Frontal cortex (tissue), 4 donors: ENCODE measurements around the gene LHFPL3. TPM values are rescaled to one million over a fixed set of nuclear protein-coding genes. Genes with fewer than 3 reads are reported as not detected.
"Not testable (repeated sequence)": the region's sequence is repeated elsewhere in the genome, so short reads cannot be mapped to it uniquely, and the experiment has no call there.

Source experiments
- DNase-seq, 2 donors: peaks; one replicate each; pipeline ENCODE4 v3.0.0; 2012; ENCODE audit warnings: low spot score in 2 of 2
- FAIRE-seq: peaks from 2 replicates; lab custom pipeline; 2012; peaks lifted over from hg19 to GRCh38; lab: Jason Lieb, UNC
- total RNA-seq: library from RNA; depleted of rRNA; stranded (reverse); fragments of >200 nt; gene quantifications from one replicate; pipeline ENCODE4 v1.2.3, GENCODE V29; 2014
- donor health status: control.
- donor health status: control.
- donor health status: control.

The LHFPL3 gene
- total RNA-seq, 1 donor from 2014 or later, result 24.1 TPM

DNA sequence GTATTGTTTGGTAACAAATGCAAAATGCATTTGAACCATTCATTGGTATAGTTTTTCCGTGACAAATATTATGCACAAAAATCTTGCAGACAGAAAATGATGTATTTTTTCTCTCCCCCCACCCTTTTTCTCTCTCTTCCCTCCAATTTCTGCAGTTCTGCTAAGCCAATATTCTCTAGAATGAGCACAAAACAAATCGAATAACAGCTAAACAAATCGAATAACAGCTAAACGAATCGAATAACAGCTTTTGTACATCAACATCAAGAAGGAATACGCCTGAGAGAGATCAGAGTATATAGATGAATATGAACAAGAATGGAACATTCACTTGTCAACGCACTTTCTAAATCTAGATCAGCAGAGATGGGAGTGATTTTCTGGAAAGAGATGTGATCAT lies 577.6 kb downstream of the LHFPL3 start:
- no peak for DNase-seq

DNA sequence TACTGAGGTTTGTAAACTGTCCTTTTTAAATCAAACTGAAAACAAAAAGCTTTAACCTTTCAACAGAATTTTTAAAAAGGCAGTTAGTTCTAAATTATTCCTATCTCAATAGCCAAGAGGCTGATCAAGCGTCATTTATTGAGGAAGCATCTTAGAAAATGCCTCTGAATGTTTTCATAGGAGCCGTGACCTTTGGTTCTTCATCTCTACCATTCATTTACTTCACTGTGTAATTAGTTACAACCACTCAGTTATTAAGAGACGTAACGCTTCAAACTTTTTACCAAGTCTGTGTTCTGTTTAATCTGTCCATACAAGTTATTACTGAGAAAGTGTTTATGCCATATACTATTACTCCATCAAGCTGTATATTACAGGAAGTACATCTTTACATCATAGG lies 578.2 kb downstream of the LHFPL3 start:
- FAIRE-seq (no peak), DNase-seq (no peak)

More for the DNA sequence above, 577.6 kb downstream of the LHFPL3 start:
- FAIRE-seq, result no peak

DNA sequence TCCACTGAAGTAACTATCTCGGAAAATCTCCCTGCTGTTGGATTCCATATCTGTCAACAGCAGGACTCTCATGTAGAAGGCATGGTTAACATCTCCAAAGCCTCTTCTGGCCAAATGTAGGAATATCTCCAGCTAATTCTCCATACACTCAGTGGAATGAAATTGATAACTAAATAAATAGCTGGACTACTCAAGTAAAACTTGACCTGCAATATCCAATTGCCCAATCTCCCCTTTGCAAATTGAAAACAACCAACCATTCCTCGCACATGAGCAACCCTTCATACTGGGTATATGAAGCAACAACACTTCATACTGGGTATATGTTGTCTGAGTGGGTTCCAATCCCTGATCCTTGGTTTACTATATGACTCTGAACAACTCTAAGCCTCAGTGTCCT lies 580.2 kb downstream of the LHFPL3 start:
- no peak for DNase-seq
- FAIRE-seq, result no peak

DNA sequence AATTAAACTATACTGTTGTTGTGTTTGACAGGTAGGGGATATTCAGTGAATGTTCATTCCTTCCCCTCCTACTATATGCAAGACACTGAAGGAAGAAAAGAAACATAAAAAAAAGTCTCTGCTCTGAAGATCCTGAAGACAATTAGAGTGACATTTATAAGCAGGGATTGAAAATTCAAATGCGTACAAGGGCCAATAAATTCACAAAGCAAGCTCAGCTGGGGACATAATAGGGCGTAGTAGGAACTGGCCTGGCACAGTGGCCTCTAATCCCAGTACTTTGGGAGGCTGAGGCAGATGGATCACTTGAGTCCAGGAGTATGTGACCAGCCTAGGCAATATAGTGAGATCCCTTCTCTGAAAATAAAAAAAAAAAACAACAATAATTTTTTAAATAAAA lies 580.7 kb downstream of the LHFPL3 start:
- no peak for DNase-seq
- no peak for FAIRE-seq

DNA sequence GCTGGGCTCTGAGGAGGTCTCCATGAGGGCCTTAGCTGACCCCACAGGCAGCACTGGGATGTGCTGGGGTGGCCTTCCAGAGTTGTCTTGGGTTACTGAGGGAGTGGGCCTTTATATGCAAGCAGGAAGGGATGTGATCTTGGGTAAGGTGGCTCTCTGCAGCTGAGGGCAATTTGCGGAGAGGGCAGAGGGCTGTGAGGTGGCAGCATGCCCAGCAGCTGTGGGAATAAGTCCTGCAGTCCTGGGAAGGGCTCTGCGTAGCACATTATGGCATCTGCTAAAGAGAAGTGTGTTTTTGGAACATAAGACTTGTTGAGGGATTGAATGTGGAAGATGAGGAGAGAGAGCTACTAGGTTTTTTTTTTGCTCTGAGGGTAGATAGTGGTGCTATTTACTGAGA lies 586.0 kb downstream of the LHFPL3 start:
- FAIRE-seq (no peak), DNase-seq (no peak)

DNA sequence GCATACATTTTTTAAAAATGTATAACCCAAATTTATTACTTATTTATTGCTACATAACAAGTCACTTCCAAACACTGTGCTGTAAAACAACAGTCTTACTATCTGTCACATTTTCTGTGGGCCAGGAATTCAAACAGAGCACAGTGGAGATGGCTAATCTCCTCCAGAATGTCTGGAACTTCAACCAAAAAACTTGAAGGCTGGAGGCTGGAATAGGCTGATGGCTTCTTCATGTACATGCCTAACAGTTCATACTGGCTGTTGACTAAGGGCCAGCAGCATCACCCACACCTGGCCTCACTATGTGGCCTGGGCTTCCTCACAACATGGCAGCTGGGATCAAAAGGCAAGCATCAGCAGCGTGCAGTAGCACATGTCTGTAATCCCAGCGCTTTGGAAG lies 593.2 kb downstream of the LHFPL3 start:
- no peak for DNase-seq
- FAIRE-seq, result no peak

DNA sequence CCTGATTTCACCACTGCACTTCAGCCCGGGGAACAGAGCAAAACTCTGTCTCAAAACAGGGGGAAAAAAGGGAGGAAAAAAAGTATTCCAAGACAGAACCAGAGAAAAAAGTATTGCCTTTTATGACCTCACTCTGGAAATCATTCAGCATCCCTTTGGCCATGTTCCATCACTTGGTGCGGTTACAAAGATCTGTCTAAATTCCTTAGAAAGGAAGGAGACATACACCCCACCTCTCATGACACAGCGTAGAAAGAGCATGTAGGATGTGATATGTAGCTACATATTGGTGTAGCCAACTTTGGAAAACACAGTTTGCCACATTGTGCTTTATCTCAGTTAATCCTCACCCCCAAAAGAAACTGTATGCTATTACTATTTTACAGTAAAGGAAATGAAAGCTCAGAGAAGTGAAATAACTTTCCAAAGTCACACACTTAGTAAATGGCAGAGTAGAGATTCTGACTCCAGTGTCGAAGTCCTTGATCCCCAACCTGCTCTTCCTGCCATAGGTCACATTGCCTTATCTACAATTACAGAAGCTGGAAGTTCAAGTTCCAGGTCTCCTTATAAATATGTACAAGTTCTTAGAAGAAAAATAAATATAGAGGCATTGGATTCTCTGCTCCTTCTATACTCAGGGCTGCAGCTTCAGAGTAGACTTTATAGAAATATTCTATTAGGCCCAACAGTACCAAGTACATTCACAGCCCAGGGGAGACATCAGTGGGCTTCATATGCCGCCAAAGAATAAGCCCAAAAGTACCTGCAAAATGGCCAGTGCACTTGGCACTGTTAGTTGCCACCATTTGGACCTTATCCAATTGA lies 594.0 kb downstream of the LHFPL3 start:
- DNase-seq, result no peak
- no peak for FAIRE-seq

DNA sequence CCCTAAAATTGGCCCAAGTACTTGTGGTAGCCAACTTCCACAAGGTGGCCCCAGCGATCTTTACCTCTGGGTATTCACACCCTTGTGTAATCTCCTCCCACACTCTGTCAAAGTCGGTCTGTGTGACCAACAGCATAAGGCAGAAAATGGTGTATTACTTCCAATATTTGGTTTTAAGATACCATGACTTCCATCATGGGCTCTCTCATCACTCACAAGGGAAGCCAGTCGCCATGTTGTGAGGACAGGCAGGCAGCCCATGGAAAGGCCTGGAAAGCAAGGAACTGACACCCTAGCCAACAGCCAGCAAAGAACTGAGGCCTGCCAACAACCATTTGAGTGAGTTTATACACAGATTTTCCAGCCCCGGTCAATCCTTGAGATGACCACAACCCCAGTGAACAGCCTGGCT lies 594.6 kb downstream of the LHFPL3 start:
- peak in 1 of 2 donors; percentile 33 for DNase-seq
- FAIRE-seq, result no peak

DNA sequence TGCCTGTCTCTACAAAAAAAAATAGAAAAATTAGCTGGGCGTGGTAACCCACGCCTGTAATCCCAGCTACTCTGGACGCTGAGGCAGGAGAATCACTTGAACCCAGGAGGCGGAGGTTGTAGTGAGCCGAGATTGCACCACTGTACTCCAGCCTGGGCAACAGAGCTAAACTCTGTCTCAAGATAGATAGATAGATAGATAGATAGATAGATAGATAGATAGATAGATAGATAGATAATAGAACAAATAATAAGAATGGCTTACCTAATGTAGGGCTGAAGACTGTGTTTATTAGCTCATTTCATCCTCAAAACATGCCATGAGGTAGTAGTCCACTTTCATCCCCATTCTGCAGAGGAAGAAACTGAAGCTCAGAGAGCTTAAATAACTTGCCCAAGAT lies 597.8 kb downstream of the LHFPL3 start:
- not testable (repeated sequence) for DNase-seq, FAIRE-seq

DNA sequence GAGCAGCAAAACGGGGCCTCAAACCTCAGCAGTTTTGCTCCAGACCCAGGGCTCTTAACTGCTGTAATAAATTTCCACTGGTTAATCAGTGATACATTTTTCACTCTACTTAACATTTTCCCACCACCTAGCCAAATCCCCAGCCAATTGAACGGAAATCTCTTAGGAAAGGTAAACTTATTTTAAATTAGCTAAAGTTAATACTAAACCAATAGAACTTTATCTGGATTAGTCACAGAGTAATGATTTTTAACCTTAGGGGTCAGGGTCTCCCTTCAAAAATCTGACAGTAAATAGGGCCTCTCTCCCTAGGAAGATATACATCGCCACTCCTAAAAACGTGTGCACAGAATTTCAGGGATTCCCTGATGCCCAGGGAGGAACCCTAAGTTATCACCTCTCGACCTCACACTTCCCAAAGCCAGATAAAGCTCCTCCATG lies 598.2 kb downstream of the LHFPL3 start:
- DNase-seq (no peak), FAIRE-seq (no peak)

DNA sequence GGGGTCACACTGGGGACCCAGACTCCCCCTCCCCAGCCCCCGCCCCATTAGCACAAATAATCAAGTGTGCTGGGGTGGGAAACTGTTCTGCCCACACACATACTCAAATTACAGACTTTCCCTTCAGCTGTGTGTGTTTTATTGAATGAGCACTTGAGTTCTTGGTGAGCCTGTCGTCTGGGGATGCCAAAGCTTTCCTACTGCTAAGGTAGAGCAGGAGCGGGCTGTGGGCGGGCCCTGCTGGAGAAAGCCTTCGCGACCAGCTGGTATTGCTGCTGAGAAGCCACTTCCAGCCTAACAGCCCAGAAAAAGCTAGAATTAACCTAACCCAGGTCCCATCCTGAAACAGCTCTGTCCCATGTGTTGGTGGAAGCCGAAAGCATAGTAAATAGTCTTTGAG lies 598.7 kb downstream of the LHFPL3 start:
- FAIRE-seq, result no peak
- DNase-seq, result no peak

DNA sequence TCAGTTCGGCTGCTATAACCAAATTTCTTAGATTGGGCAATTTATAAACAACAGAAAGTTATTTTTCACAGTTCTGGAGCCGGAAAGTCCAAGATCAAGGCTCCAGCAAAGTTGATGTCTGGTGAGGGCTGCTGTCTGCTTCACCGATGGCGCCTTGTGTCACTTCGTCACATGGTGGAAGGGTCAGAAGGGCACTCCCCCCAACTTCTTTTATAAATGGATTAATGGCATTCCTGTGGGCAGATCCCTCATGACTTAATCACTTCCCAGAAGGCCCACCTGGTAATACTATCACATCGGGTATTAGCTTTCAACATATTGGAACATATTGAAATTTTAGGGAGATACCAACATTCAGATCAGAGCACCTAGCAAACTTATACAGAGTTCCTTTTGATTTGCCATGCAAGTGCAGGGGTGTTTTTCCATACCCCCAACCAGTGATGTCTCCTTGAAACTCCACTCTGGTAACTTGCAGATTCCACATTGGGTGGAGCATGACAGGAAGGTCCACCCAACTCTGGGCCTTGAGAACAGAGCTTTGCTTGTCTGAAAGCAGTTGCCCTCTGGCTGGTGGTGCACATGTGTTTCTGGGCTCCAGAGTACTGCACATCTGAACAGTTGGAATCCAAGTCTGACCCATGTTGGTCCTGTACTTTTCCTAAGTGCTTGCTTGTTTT lies 600.5 kb downstream of the LHFPL3 start:
- DNase-seq (no peak), FAIRE-seq (no peak)

DNA sequence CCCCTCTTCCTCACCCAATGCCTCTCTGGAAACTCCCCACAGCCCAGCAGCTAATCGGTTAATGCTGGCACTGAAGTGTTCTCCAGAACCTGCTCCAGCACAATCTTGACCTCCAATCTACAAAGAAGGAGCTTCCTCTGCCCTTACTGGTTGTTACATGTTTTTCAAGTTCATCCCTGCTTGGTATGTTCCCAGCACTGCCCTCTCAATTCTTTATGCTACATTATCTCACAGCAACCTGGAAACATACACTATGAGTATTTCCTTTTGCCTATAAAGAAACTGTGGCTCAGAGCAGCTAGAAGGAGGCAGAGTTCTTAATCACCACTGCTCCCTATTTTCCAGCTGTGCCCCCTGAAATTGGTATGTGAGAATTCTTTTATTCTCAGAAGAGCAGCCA lies 601.5 kb downstream of the LHFPL3 start:
- no peak for FAIRE-seq
- no peak for DNase-seq

DNA sequence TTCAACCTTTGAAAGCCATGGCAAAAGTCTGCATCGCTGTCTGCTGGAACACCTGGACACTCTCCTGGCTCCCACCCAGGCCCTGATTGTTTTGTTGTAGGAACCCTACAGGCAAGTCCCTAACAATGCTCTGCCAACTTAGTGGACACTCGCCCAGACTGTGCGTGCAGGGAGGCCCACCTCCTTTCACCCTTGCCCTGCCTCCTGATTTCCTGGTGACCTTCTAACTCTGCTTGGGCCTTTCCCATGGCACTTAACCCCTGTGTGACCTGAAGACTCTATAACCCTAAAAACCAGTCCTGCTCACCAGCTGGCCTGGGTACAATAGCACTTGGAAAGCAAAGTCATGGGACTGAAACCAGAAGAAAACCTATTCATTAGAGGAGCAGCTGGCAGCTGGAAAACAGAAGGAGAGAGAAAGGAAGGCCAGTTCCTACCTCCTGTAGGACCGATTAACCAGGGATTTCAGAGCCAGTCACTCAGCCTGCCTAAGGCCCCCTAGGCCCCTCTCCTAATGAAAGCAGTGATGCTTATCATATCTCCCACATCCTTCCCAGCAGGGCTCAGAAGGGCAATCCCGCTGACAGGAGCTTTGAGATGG lies 602.9 kb downstream of the LHFPL3 start:
- FAIRE-seq (no peak), DNase-seq (no peak)

DNA sequence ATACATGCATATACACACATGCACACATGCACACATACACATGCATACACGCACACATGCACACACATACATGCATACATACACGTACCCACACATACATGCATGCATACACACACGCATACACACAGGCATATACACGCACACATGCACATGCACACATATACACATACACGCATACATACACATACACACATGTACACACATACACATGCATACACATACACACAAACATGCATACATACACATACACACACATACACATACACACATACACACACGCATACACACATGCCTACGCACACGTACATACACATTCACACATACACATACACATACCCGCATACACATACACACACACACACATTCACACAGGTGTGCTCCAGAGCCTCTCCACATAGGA lies 604.6 kb downstream of the LHFPL3 start:
- no peak for FAIRE-seq
- DNase-seq, result no peak

DNA sequence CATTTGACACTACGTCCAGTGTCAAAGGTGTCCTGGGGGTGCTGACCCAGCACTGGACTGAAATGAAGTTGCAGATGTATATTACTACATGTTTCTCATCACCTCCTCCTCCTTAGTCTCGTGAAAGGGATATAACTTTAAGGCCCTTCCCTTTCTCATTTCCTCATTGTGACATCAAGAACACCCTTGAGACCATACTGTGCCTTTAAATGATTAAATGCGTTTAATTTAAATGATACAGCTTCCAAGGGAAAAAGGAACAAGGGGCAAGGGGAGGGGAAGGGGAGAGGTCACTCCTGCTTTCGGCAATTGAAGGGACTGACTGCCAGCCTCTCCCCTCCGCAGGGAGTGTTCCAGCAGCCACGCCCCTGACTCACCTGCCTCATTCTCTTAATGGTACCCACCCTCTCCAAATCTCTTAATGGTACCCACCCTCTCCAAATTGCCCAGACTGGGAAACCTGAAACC lies 605.2 kb downstream of the LHFPL3 start:
- DNase-seq, result no peak
- FAIRE-seq, result no peak

DNA sequence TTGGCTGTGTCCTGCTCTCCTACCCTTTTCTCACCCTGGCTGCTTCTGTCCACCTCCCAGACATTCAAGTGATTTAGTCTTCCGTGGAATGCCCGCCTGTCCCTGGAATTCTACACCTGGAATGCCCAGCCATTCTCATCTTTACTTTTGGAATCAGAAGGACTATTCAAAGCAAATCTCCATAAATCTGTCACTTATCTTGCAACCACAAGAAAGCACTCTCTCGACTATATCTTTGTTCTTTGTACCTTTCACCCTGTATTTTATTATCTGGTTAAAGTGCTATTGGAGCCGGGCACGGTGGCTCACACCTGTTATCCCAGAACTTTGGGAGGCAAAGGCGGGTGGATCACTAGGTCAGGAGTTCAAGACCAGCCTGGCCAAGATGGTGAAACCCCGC lies 606.3 kb downstream of the LHFPL3 start:
- no peak for FAIRE-seq
- DNase-seq, result no peak

DNA sequence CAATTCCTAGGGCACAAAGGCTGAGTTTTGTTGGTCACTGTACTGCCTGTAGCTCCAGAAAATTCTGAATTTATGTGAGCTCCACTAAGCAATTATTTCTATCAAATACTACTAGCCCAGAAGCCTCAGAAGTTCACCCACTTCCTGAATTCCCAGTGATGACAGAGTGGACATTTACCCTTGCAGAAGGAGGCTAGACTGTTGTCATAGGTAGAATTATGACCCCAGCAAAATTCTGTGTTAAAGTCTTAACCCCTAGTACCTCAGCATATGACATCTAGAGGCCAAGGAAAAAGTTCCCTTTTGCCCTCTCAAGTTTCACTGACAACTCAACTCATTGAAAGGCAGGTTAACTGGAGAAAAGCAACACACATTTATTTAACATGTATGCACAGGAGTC lies 606.9 kb downstream of the LHFPL3 start:
- FAIRE-seq, result no peak

DNA sequence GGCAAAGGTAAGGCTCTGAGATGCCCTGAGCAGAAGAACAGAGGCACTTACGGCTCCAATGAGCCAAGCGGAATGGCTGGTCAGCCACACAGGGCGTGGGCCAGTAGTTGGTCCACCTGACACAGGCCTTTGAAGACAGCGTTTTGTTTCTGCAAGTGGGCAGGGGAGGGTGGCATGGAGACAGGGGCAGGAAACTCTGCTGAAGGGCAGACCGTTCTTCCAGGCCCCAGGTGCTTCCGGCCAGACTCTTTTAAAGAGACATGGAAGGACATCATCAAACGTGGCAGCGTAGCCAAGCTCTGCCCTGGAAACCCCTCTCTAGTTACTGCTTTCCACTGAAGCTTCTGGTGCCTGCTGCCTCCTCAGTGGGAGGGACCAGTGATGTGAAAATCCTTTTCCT lies 608.1 kb downstream of the LHFPL3 start:
- FAIRE-seq (no peak), DNase-seq (no peak)

More for the DNA sequence above, 606.9 kb downstream of the LHFPL3 start:
- DNase-seq, result no peak

DNA sequence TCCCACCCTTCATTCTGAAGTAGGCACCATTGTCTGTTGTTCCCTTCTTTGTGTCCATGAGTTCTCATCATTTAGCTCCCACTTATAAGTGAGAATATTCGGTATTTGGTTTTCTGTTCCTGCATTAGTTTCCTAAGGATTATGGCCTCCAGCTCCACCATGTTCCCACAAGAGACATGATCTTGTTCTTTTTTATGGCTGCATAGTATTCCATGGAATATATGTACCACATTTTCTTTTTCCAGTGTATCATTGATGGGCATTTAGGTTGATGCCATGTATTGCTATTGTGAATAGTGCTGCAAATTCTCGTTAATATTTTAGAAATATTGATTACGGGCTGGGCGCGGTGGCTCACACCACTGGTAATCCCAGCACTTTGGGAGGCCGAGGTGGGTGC lies 609.1 kb downstream of the LHFPL3 start:
- not testable (repeated sequence) for DNase-seq, FAIRE-seq
